ENCODE results near the gene OSBPL5. TPM values are rescaled to one million over a fixed set of nuclear protein-coding genes. Genes with fewer than 3 reads are reported as not detected.

OSBPL5 gene
- total RNA-seq, 1 donor from 2014 or later: 18.4 TPM

DNA sequence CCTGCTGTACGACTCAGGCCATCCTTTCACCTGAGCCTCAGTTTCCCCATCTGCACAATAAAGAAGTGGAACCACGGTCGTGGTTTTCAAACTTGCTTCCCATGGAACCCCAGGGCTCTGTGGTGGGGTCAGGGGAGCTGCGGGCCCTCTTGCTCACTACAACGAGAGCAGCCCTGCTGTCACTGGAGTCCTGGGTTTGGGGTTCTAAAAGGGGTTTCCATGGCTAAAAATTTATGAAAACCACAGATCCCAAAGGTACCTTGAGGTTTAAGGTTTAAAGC lies 62.5 kb downstream of the OSBPL5 start:
- intact Hi-C loops (cut with DNase I): no loop called here

DNA sequence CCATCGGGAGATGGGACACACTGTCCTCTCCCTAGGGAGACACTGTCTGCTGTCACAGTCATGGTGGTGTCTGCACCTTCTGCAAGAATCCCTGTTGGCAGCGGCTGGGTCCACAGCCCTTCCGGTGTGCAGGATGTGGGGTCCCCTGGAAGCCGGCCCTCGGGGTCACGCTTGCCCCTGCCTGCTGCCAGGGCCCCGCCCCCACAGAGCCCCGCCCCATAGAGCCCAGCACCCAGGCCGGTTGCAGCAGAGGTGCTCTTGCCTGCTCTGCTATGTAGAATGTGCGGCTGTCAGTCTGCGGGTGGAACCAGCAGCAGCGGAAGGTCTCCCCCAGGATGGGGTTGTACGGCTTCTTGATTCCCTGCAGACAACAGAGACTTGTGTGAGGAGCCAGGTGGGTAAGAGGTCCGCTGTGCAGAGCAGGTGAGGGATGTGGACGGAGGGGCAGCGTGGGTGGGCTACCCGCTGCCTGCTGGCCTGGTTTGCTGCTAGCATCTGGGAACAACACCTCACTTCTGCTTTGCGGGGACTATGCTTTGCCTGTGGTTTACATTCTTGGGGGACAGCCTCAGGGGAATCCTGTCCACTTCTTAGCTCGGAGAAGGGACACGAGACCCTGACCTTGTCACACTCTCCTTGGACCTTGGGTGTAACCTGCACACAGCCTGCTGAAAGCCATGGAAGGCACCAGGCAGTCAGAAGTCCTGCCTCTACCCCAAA lies 63.0 kb downstream of the OSBPL5 start:
- intact Hi-C loops (cut with DNase I): no loop called here
- ATAC-seq: no peak
- DNase-seq (ENCODE audit: missing footprints): peak; percentile 45

More for the DNA sequence above, 62.5 kb downstream of the OSBPL5 start:
- ATAC-seq (no peak), DNase-seq (ENCODE audit: missing footprints) (no peak)

GRCh38 chr11:3099178-3099577 lies 65.9 kb downstream of the OSBPL5 start:
- intact Hi-C loops (cut with DNase I): no loop called here
- ATAC-seq (no peak), DNase-seq (ENCODE audit: missing footprints) (no peak)

GRCh38 chr11:3096909-3097530 lies 68.1 kb downstream of the OSBPL5 start:
- DNase-seq (ENCODE audit: missing footprints) (no peak), ATAC-seq (no peak)
- intact Hi-C loops (cut with DNase I): no loop called here

DNA sequence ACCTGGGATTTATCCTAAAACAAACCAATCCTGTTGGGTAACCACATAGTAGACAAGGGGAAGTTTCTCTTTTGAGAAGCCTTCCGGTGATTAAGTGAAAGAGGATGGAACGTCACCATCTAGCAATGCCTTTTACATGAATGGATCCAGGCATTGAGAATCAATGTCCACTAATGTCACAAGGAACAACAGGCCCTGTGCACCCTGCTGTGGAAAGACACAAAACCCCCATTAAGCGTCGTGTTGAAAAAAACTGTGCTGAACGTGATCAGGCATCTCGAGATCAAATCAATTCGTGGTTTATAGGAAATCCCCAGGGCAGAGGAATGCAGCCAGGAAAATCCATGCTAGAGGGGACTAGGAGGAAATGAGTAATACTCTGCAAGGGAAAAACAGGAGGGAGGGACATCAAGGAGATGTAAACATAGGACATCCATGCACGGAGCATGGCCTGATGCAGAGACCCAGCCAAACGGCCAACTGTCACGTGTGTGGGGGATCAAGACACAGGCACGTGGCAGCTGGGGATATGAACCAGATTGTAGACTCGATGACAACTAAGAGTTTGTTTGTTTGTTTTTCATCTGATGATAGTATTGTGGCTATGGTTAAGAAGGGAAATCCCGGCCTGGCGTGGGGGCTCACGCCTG lies 69.3 kb downstream of the OSBPL5 start:
- ATAC-seq (no peak), DNase-seq (ENCODE audit: missing footprints) (peak; percentile 32)
- intact Hi-C loops (cut with DNase I): no loop called here

- peak; percentile 49 for DNase-seq (ENCODE audit: missing footprints)
- intact Hi-C loops (cut with DNase I): loop anchor here (5.0 kb wide), 1 partner anchor 37 kb away; the partner anchor contains the start of gene CARS1
- no peak for ATAC-seq
Measured at GRCh38 chr11:3094223-3094824, 70.8 kb downstream of the OSBPL5 start.

DNA sequence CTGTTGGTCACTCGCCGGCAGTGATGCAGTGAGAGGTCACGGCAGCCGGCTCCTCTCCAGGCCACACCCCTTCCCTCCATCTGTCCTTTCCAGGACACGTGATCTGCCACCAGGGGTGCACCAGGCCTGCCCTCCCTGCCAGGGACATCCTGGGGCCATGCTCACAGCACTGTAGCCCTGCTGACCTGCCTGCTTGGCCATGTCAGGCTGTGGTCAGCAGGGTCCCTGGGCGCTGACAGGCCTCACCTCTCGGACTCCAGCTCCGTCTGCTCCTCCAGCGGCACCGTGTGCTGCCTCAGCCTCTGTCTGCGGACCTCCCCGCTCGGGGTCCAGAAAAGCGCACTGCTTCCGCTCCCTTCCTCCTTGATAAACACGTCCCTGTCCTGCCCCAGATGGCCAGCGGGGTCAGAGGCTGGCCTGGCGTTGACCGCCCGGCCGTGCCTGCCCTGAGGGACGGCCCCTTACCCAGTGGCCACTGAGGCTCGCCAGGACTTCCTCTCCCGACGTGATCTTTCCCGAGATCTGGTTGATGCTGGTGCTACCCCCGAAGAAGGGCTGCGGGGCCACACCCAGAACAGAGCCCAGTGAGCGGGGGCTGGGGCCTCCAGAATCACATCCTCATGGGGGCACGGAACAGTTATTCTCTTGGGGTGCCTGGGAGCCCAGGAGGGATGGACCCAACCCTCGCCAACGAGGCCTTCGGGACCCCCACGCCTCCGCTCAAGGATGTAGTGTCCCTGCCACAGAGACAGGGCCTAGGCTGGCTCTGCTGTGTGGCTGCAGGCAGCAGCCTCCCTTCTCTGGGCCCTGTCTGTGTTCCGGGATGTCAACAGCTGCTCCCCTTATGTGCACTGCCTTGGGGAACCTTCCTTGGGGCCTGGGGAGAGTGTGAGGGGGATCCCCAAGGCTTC lies 71.6 kb downstream of the OSBPL5 start:
- DNase-seq (ENCODE audit: missing footprints) (no peak), ATAC-seq (peak; percentile 6)
- intact Hi-C loops (cut with DNase I): loop anchor here (5.0 kb wide), 1 partner anchor 36 kb away; the partner anchor contains the start of gene CARS1

DNA sequence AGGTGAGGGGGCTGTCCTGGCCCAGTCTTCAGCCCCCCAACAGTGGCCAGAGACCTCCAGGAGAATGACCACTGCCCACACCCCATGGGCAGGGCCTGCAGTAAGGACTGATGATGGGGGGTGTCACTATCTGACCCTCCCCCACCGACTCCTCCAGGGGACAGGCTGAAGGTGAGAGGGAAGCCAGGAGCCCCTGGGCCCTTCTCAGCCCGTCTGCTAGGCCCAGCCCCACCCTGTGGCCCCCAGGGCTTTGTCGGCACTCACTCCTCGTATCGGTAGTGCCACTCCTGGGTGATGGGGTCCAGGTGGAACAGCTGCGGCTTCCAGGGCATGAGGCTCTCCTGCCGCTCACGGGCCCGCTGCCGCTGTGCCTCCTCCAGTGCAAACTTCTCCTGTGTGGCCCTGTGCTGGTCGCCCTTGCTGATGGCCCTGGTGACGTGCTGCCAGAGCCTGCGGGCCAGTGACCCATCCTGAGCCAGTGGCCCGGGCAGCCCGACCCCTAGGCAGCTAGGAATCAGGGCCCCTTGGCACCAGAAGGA lies 72.4 kb downstream of the OSBPL5 start:
- ATAC-seq (no peak), DNase-seq (ENCODE audit: missing footprints) (no peak)
- intact Hi-C loops (cut with DNase I): loop anchor here (5.0 kb wide), 1 partner anchor 35 kb away; the partner anchor contains the start of gene CARS1

GRCh38 chr11:3091846-3092602 lies 73.1 kb downstream of the OSBPL5 start:
- intact Hi-C loops (cut with DNase I): loop anchor here (1.0 to 5.0 kb wide), 2 partner anchors 35 to 55 kb away; partner anchors contain the start of gene CARS1
- DNase-seq (ENCODE audit: missing footprints) (peak; percentile 87), ATAC-seq (peak; percentile 59)

- intact Hi-C loops (cut with DNase I): loop anchor here (1.0 to 5.0 kb wide), 2 partner anchors 34 to 54 kb away; partner anchors contain the start of gene CARS1
- ATAC-seq (no peak), DNase-seq (ENCODE audit: missing footprints) (no peak)
Measured at GRCh38 chr11:3091081-3091845, 73.8 kb downstream of the OSBPL5 start.

DNA sequence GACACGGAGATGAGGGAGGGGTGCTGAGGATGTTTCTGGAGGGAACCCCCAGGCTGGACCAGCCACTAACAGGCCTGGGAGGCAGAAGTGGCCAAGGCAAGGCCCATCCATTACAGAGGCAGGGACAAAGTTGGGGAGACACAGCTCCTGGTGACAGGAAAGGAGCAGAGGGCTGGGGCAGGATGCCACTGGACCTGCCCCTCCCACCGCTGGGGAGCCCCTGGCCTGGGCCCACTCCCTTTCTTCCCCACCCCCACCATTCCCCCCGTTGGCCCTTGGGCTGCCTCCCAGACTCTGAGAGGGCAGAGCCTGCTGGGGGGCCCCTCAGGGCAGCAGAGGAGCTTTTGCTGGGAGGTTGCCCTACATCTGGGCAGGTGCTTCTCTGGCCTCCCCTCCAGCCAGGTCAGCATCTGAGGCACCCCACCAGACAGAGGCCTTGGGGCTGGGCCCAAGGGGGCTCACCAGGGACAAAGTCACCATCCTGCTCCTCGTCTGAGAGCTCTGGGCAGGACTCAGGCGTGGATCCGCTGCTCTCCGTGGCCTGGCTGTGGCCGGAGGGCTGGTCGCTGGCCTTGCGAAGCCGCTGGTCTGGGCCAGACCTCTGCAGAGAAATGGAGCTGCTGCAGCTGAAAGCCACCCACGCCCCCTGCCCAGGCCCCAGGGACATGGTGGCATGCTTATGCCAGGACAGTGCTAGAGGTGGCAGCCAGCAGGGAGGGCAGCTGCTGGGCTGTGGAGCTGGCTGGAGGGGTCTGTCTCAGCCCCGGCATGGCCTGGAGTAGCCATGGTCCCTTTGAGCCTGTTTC lies 74.8 kb downstream of the OSBPL5 start:
- DNase-seq (ENCODE audit: missing footprints) (no peak), ATAC-seq (no peak)
- intact Hi-C loops (cut with DNase I): loop anchor here (5.0 kb wide), 1 partner anchor 33 kb away; the partner anchor contains the start of gene CARS1

GRCh38 chr11:3089236-3090061 lies 75.7 kb downstream of the OSBPL5 start:
- ATAC-seq: no peak
- no peak for DNase-seq (ENCODE audit: missing footprints)
- intact Hi-C loops (cut with DNase I): loop anchor here (5.0 kb wide), 1 partner anchor 32 kb away; the partner anchor contains the start of gene CARS1

- ATAC-seq: no peak
- intact Hi-C loops (cut with DNase I): no loop called here
- DNase-seq (ENCODE audit: missing footprints): no peak
Measured at GRCh38 chr11:3088806-3089205, 76.3 kb downstream of the OSBPL5 start.

DNA sequence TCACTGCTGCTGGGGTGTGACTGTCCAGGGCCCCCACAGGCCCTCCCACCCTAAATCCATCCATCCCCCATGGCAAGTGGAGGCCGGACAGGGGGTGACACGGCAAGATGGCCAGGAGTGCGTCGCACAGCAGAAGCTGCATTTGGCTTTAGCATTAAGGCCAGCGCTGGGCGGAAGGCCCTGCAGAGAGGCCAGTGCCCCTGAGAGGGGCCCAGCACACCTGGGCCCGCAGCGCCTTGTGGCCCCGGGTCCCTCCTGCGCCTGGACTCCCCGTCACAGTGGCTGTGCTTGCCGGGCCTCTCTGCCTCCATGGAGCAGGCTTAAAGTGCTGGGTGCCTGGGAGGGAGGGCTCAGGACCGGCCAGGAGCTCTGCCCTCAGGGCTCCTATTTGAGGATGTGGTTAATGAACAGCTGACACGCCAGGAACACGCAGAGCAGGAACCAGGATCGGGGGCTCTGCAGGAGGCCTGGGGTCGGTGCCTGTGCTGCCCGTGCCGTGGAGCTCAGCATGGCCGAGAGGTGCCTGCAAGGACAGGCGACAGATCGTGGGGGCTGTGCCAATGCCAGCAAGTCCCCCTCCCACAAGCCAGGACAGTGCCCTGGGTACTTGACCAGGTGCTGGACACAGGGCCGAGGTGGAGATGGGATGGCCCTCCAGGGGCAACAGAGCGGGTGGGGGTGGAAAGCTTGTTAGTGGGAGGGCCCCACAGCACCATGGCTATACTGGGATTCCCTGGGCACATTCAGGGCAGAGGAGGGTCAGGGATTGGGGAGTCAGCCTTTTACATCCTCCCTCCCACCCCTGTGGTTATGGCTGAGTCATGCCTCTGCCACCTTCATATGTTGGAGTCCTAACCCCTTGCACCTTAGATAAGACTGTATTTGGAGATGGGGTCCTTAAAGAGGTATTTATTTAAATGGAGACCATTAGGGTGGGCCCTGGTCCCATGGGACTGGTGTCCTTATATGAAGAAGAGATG lies 77.0 kb downstream of the OSBPL5 start:
- no peak for ATAC-seq
- DNase-seq (ENCODE audit: missing footprints): no peak
- intact Hi-C loops (cut with DNase I): no loop called here

Measured in Right ventricle myocardium inferior (tissue), 1 donor.